Kidney (tissue), 14 donors: ENCODE measurements around the gene AKAP7. TPM values are rescaled to one million over a fixed set of nuclear protein-coding genes. Genes with fewer than 3 reads are reported as not detected.

Experiments used
- DNase-seq, 5 donors: peaks; one replicate each; pipeline ENCODE4 v3.0.0-alpha.2; 2013 to 2020
- FAIRE-seq: peaks from 2 replicates; lab custom pipeline; 2012; peaks lifted over from hg19 to GRCh38; lab: Jason Lieb, UNC
- H3K27ac ChIP-seq, 2 donors: one replicate each; pipeline ENCODE4 v1.7.0; 2013; ENCODE audit warnings: low read depth in 2 of 2, low read length in 2 of 2, inconsistent platforms in 1 of 2
- H3K27me3 ChIP-seq: one replicate; pipeline ENCODE4 v1.7.1; 2013; ENCODE audit warnings: low read length, inconsistent platforms; ENCODE audit not compliant: control insufficient read depth, insufficient read depth
- H3K36me3 ChIP-seq, 3 donors: one replicate each; pipeline versions ENCODE4 v1.7.0 to v1.7.1; 2013; ENCODE audit warnings: low read length in 3 of 3, control low read depth in 1 of 3, inconsistent platforms in 1 of 3; ENCODE audit not compliant: insufficient read depth in 3 of 3, control insufficient read depth in 2 of 3
- H3K4me1 ChIP-seq, 3 donors: one replicate each; pipeline versions ENCODE4 v1.7.0 to v1.7.1; 2013; ENCODE audit warnings: low read length in 3 of 3, inconsistent platforms in 1 of 3, low read depth in 1 of 3; ENCODE audit not compliant: control insufficient read depth in 2 of 3, insufficient read depth in 2 of 3
- H3K4me3 ChIP-seq, 3 donors: one replicate each; pipeline versions ENCODE4 v1.7.0 to v1.8.1; 2013; ENCODE audit warnings: low read length in 3 of 3, control low read depth in 1 of 3, inconsistent platforms in 1 of 3
- H3K9ac ChIP-seq, 3 donors: one replicate each; pipeline versions ENCODE4 v1.7.0 to v1.7.1; 2013; ENCODE audit warnings: low read length in 3 of 3, control low read depth in 1 of 3, inconsistent platforms in 1 of 3
- H3K9me3 ChIP-seq, 3 donors: one replicate each; pipeline versions ENCODE4 v1.7.0 to v1.7.1; 2013; ENCODE audit warnings: low read length in 3 of 3, control low read depth in 1 of 3, inconsistent platforms in 1 of 3; ENCODE audit not compliant: control insufficient read depth in 2 of 3, insufficient read depth in 1 of 3
- CTCF ChIP-seq: IDR thresholded peaks from 3 replicates; pipeline ENCODE4 v1.5.1; 2012; ENCODE audit warnings: mild to moderate bottlenecking, moderate library complexity, borderline replicate concordance; ENCODE audit not compliant: insufficient read depth; ENCODE audit errors: extremely low read depth
- intact Hi-C: fragments of 100-400 bp; cut with DNase I; formaldehyde crosslinking; loops from one replicate; pipeline ENCODE4 v1.11.1; 2022
- polyA plus RNA-seq: library from polyadenylated mRNA; stranded (reverse); fragments of 350-450 nt; fragmentation: Illumina TruSeq; extraction: RNeasy Lipid Tissue Mini Kit (QIAGEN cat#74804); gene quantifications from one replicate; pipeline ENCODE4 v1.2.3, GENCODE V29; 2014; ENCODE audit warnings: low read depth, low replicate concordance; ENCODE audit not compliant: insufficient read depth
- total RNA-seq: library from RNA; stranded (reverse); fragmentation: NEBNext Ultra II Directional; extraction: Animal tissue kit (Norgen Biotek cat#: 25700); gene quantifications from one replicate; pipeline ENCODE4 v1.2.1, GENCODE V29; 2021
- donor health status: control.
- donor health status: control.
- donor health status: control.
- donor health status: control.
- donor health status: control.
- donor health status: DM: yes; HTN: yes; CAD: no.
- donor health status: Normal renal cell carcinoma (clear cell type).

Gene AKAP7
- total and polyA plus RNA-seq, 2 donors from 2014 or later = 7.9 to 12.0 TPM

GRCh38 chr6:131268303-131268702 lies 133.0 kb downstream of the AKAP7 start:
- no peaks in the 10 kb centered on the region for H3K4me1 ChIP-seq
- no peaks in the 10 kb centered on the region for H3K27me3 ChIP-seq
- no peak for TF ChIP-seq CTCF
- intact Hi-C loops = no loop called here
- FAIRE-seq (no peak), DNase-seq (no peak)
- H3K9ac ChIP-seq = no peak overlapping the region
- no peaks in the 10 kb centered on the region for H3K36me3 ChIP-seq
- H3K27ac ChIP-seq = no peak overlapping the region
- no peak overlapping the region for H3K4me3 ChIP-seq
- no peaks in the 10 kb centered on the region for H3K9me3 ChIP-seq

GRCh38 chr6:131269565-131270391 lies 134.5 kb downstream of the AKAP7 start:
- H3K9me3 ChIP-seq = no peaks in the 10 kb centered on the region
- H3K4me1 ChIP-seq = no peaks in the 10 kb centered on the region
- no peak overlapping the region for H3K4me3 ChIP-seq
- H3K9ac ChIP-seq = no peak overlapping the region
- intact Hi-C loops = no loop called here
- FAIRE-seq (no peak), DNase-seq (no peak)
- TF ChIP-seq CTCF = no peak
- no peaks in the 10 kb centered on the region for H3K36me3 ChIP-seq
- H3K27me3 ChIP-seq = no peaks in the 10 kb centered on the region
- no peak overlapping the region for H3K27ac ChIP-seq

- no peak overlapping the region for H3K27ac ChIP-seq
- no peak for DNase-seq
- no peaks in the 10 kb centered on the region for H3K27me3 ChIP-seq
- intact Hi-C loops = no loop called here
- H3K4me3 ChIP-seq = no peak overlapping the region
- no peaks in the 10 kb centered on the region for H3K9me3 ChIP-seq
- no peaks in the 10 kb centered on the region for H3K36me3 ChIP-seq
- no peak for TF ChIP-seq CTCF
- FAIRE-seq = no peak
- H3K4me1 ChIP-seq = no peaks in the 10 kb centered on the region
- no peak overlapping the region for H3K9ac ChIP-seq
These were observed 135.3 kb downstream of the AKAP7 start for GRCh38 chr6:131270534-131270933.

GRCh38 chr6:131275273-131275672 lies 140.0 kb downstream of the AKAP7 start:
- DNase-seq (no peak), FAIRE-seq (no peak)
- no peaks in the 10 kb centered on the region for H3K27me3 ChIP-seq
- H3K4me3 ChIP-seq = no peak overlapping the region
- no peak for TF ChIP-seq CTCF
- no peak overlapping the region for H3K27ac ChIP-seq
- H3K9ac ChIP-seq = no peak overlapping the region
- no peaks in the 10 kb centered on the region for H3K36me3 ChIP-seq
- intact Hi-C loops = no loop called here
- H3K9me3 ChIP-seq = no peaks in the 10 kb centered on the region
- H3K4me1 ChIP-seq = no peaks in the 10 kb centered on the region
